Sigmoid colon (tissue), 4 donors: Measurements from ENCODE around the gene SPATA6.

Experiments
- CTCF ChIP-seq, 4 experiments: fragments of 450-650 bp in 3 of 4; fragments of 200-600 bp in 1 of 4; IDR thresholded peaks; one replicate each; pipeline ENCODE4 v1.5.1; 2016 to 2019; ENCODE audit warnings: antibody characterized with exemption in 4 of 4, mild to moderate bottlenecking in 3 of 4, moderate library complexity in 2 of 4
- EP300 ChIP-seq, 4 donors: sonication (generic); formaldehyde crosslinking; IDR thresholded peaks; one replicate each; pipeline ENCODE4 v1.6.1; 2017; ENCODE audit warnings: antibody characterized with exemption in 4 of 4
- POLR2A ChIP-seq, 2 donors: fragments of 450-650 bp; IDR thresholded peaks; one replicate each; pipeline ENCODE4 v1.6.1; 2016; ENCODE audit warnings: antibody characterized with exemption in 2 of 2, mild to moderate bottlenecking in 2 of 2, moderate library complexity in 2 of 2

DNA sequence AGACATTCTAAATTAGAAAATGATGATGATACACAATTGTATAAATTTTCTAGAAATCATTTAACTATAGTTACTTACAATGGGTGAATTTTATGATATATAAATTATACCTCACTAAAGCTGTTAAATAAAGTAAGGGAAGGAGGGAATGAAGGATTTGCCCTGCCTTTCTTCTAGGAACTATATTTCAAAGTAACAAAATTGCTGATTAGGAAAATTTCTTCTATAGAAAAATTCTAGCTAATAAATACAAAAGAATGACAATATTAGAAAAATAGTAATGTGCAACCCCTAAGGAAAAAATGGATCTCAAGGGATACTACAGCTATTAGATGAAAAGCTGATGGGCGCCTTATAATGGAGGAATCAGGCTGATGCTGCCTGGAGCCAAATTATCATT lies 23.1 kb downstream of the SPATA6 start:
- TF ChIP-seq CTCF (IDR thresholded peaks at IDR 0.05) (no peak), POLR2A (IDR thresholded peaks at IDR 0.05) (no peak), EP300 (IDR thresholded peaks at IDR 0.05) (no peak)
